Neural cell (in vitro differentiated cells): ENCODE measurements around the gene PKHD1.

Source experiments
- CTCF ChIP-seq: fragments of 450-650 bp; IDR thresholded peaks from 2 replicates; pipeline ENCODE4 v1.5.1; 2014; ENCODE audit warnings: antibody characterized with exemption, mild to moderate bottlenecking, moderate library complexity; ENCODE audit not compliant: poor library complexity, severe bottlenecking
- EP300 ChIP-seq: fragments of 450-650 bp; conservative IDR thresholded peaks from 2 replicates; pipeline ENCODE4 v1.6.1; 2014; ENCODE audit warnings: antibody characterized with exemption, mild to moderate bottlenecking, moderate library complexity; ENCODE audit not compliant: poor library complexity, severe bottlenecking
- EZH2 ChIP-seq: fragments of 200-600, 300-800 bp; shearing (Covaris generic), sonication (generic); IDR thresholded peaks from 2 replicates; pipeline ENCODE4 v1.6.1; 2014; ENCODE audit warnings: antibody characterized with exemption, low read length, borderline replicate concordance, mild to moderate bottlenecking; ENCODE audit not compliant: insufficient read depth, poor library complexity, severe bottlenecking
- RAD21 ChIP-seq: fragments of 450-650 bp; conservative IDR thresholded peaks from 2 replicates; pipeline ENCODE4 v1.6.1; 2014; ENCODE audit warnings: antibody characterized with exemption, mild to moderate bottlenecking, moderate library complexity
- REST ChIP-seq: IDR thresholded peaks from 2 replicates; pipeline ENCODE4 v1.6.1; 2012; ENCODE audit warnings: borderline replicate concordance

- TF ChIP-seq CTCF (no peak), REST (no peak), EP300 (no peak), RAD21 (no peak), EZH2 (no peak)
Measured at GRCh38 chr6:51600514-51600913, 486.9 kb downstream of the PKHD1 start.
